Ecto neural progenitor cell (in vitro differentiated cells): ENCODE data around the gene CCDC9B.

ENCODE experiments used
- DNase-seq: peaks from one replicate; pipeline ENCODE4 v3.0.0-alpha.2; 2018; ENCODE audit warnings: low spot score

Gene CCDC9B

GRCh38 chr15:40345225-40345866, 4.6 kb upstream of the CCDC9B start:
- DNase-seq, result no peak

GRCh38 chr15:40344631-40345120, 3.9 kb upstream of the CCDC9B start:
- DNase-seq, result no peak

GRCh38 chr15:40344217-40344616, 3.5 kb upstream of the CCDC9B start:
- no peak for DNase-seq

- no peak for DNase-seq
These were observed 2.8 kb upstream of the CCDC9B start for GRCh38 chr15:40343512-40343911.

- DNase-seq, result no peak
These were observed 1.9 kb upstream of the CCDC9B start for GRCh38 chr15:40342416-40343320.

GRCh38 chr15:40340038-40340739, 550 bp downstream of the CCDC9B start:
- DNase-seq, result no peak

GRCh38 chr15:40339621-40339945, 1.2 kb downstream of the CCDC9B start:
- no peak for DNase-seq

- no peak for DNase-seq
These were observed 1.7 kb downstream of the CCDC9B start for GRCh38 chr15:40338921-40339620.

- DNase-seq, result peak; percentile 88
These were observed 2.6 kb downstream of the CCDC9B start for GRCh38 chr15:40338041-40338657.

- no peak for DNase-seq
These were observed 3.1 kb downstream of the CCDC9B start for GRCh38 chr15:40337597-40337996.

- DNase-seq, result no peak
These were observed 4.0 kb downstream of the CCDC9B start for GRCh38 chr15:40336744-40337122.

- DNase-seq, result no peak
These were observed 4.6 kb downstream of the CCDC9B start for GRCh38 chr15:40335938-40336743.

GRCh38 chr15:40334941-40335795, 5.6 kb downstream of the CCDC9B start:
- no peak for DNase-seq

- DNase-seq, result no peak
These were observed 6.2 kb downstream of the CCDC9B start for GRCh38 chr15:40334541-40334940.

GRCh38 chr15:40333922-40334492, 6.7 kb downstream of the CCDC9B start:
- DNase-seq, result no peak

GRCh38 chr15:40332113-40332781, 8.5 kb downstream of the CCDC9B start:
- no peak for DNase-seq

- DNase-seq, result no peak
These were observed 9.1 kb downstream of the CCDC9B start for GRCh38 chr15:40331637-40332036.

GRCh38 chr15:40331026-40331425, 9.7 kb downstream of the CCDC9B start:
- no peak for DNase-seq

- DNase-seq, result no peak
These were observed 10.3 kb downstream of the CCDC9B start for GRCh38 chr15:40330368-40330836.
